ENCODE results near the gene HS2ST1. TPM values are rescaled to one million over a fixed set of nuclear protein-coding genes. Genes with fewer than 3 reads are reported as not detected.
A peak's percentile ranks its signal among the peaks of the same experiment; 100 is the strongest.

HS2ST1 gene
- total RNA-seq, 1 donor from 2014 or later = 13.4 TPM

DNA sequence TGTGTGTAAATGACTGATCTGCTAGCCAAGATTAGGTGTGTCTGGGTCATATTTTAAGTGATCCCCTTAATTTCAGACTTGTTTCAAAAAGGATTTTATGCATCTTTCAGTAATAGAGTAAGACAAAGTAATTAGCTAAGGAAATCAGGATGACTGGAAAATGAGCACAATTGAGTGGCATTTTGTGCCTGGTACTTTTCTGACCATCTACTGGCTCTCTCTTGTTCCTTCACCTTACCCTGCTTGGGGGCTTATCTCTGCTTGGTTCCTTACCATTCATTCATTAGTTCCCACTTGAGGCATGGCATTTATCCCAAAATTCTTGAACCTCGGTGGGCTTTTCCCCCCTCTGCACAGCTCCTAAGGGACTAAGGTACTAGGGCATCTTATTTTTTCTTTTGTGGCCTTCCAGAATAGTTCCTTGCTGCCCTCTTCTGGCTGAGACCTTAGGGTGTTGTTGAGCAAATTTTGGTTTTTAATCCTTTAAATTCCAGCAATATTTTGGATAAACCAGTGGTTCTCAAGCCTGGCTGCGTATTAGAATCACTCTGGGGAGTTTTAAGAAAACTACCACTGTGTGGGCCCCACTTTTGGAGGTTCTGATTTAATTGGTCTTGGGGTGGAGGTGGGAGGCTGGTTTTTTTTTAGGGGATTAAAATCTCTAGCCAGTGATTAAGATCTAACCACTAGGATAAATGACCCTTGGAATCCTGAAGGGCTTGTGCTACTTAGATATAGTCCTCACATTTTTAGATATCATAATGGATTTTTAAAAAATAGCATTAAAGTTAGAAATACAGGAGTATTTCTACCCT is 50.8 kb downstream of the HS2ST1 start:
- DNase-seq (ENCODE audit: low read depth) = no peak
- TF ChIP-seq, protein P1, sequence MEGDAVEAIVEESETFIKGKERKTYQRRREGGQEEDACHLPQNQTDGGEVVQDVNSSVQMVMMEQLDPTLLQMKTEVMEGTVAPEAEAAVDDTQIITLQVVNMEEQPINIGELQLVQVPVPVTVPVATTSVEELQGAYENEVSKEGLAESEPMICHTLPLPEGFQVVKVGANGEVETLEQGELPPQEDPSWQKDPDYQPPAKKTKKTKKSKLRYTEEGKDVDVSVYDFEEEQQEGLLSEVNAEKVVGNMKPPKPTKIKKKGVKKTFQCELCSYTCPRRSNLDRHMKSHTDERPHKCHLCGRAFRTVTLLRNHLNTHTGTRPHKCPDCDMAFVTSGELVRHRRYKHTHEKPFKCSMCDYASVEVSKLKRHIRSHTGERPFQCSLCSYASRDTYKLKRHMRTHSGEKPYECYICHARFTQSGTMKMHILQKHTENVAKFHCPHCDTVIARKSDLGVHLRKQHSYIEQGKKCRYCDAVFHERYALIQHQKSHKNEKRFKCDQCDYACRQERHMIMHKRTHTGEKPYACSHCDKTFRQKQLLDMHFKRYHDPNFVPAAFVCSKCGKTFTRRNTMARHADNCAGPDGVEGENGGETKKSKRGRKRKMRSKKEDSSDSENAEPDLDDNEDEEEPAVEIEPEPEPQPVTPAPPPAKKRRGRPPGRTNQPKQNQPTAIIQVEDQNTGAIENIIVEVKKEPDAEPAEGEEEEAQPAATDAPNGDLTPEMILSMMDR (IDR thresholded peaks at IDR 0.05; ENCODE audit: insufficient read depth, low read length, poor library complexity, severe bottlenecking) = peak; percentile 68
- H3K36me3 ChIP-seq (ENCODE audit: control insufficient read depth, insufficient read depth, low read length) = no peaks in the 10 kb centered on the region
- H3K27me3 ChIP-seq (ENCODE audit: control insufficient read depth, insufficient read depth, low read length) = no peaks in the 10 kb centered on the region
- no peak overlapping the region for H3K4me3 ChIP-seq (ENCODE audit: low read depth, low read length)

DNA sequence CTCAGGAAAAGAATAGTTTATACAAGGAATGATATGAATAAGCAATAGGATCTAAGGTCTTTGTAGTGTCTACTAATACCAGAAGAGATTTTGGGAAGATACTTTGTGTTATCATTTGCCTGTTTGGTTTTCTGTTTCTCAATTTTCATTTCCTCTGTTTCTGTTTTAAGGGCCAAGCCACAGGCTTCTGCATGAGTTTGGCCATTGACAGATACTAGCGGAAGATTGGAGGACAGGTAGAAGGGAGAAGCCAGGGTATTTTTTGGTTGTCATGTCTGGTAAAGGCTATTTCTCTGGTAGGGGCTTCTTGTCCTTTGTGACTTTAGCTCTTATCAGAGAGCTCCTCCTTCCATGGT is 51.4 kb downstream of the HS2ST1 start:
- H3K27me3 ChIP-seq (ENCODE audit: control insufficient read depth, insufficient read depth, low read length) = no peaks in the 10 kb centered on the region
- DNase-seq (ENCODE audit: low read depth) = no peak
- TF ChIP-seq, protein P1 (IDR thresholded peaks at IDR 0.05; ENCODE audit: insufficient read depth, low read length, poor library complexity, severe bottlenecking) = no peak
- no peaks in the 10 kb centered on the region for H3K36me3 ChIP-seq (ENCODE audit: control insufficient read depth, insufficient read depth, low read length)
- no peak overlapping the region for H3K4me3 ChIP-seq (ENCODE audit: low read depth, low read length)

DNA sequence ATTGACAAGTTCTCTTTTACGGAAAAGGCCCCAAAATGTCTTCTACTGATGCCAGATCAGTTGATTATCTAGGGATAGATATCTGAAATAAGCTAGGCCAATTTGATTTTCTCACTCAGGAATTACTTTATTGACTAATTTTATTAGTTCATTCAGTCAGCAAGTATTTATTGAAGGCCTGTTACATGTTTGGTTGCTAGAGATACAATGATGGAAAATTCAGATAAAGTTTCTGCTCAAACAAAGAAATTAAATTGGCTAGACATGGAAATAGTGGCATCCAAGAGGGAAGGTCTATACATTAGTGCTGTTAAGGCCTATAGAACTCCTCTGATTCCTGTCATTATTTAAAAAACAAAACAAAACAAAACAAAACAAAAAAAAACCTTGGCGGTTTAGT is 56.5 kb downstream of the HS2ST1 start:
- Histone ChIP-seq H3K36me3 (ENCODE audit: control insufficient read depth, insufficient read depth, low read length) (no peaks in the 10 kb centered on the region), H3K27me3 (ENCODE audit: control insufficient read depth, insufficient read depth, low read length) (no peaks in the 10 kb centered on the region), H3K4me3 (ENCODE audit: low read depth, low read length) (no peak overlapping the region)
- TF ChIP-seq, protein P1 (IDR thresholded peaks at IDR 0.05; ENCODE audit: insufficient read depth, low read length, poor library complexity, severe bottlenecking) = no peak
- DNase-seq (ENCODE audit: low read depth) = no peak

DNA sequence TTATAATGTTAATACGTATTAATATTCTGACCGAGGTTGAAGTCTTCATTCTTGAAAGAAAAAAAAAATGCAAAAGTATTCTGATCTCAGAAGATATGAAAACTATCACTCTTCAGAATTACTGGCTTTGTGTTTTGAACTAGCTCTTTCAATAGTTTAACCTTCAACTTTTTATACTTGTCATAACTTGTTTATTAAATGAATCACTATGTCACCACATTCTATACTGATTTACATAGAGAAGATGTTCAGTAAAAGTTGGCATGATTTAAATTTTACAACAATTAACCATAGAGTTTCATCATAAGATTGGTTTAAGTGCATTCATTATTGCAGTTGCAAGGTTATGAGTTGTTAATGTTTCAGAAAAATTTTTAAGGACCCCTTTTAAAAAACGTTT is 57.3 kb downstream of the HS2ST1 start:
- Histone ChIP-seq H3K4me3 (ENCODE audit: low read depth, low read length) (no peak overlapping the region), H3K27me3 (ENCODE audit: control insufficient read depth, insufficient read depth, low read length) (no peaks in the 10 kb centered on the region), H3K36me3 (ENCODE audit: control insufficient read depth, insufficient read depth, low read length) (no peaks in the 10 kb centered on the region)
- TF ChIP-seq, protein P1 (IDR thresholded peaks at IDR 0.05; ENCODE audit: insufficient read depth, low read length, poor library complexity, severe bottlenecking) = no peak
- no peak for DNase-seq (ENCODE audit: low read depth)

DNA sequence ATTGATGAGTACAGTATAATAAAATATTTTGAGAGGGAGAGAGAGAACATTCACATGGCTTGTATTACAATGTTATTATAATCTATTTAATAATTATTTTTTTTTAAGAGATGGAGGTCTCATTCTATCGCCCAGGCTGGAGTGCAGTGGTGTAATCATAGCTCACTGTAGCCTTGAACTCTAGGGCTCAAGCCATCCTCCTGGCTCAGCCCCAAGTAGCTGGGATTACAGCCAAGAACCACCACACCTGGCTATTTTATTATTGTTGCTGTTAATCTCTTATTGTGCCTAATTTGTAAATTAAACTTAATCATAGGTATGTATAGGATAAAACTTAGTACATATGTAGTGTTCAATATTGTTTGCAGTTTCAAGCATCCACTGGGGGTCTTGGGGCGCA is 57.8 kb downstream of the HS2ST1 start:
- no peak for DNase-seq (ENCODE audit: low read depth)
- Histone ChIP-seq H3K27me3 (ENCODE audit: control insufficient read depth, insufficient read depth, low read length) (no peaks in the 10 kb centered on the region), H3K4me3 (ENCODE audit: low read depth, low read length) (no peak overlapping the region)

More for the DNA sequence above, 57.8 kb downstream of the HS2ST1 start:
- TF ChIP-seq, protein P1 (IDR thresholded peaks at IDR 0.05; ENCODE audit: insufficient read depth, low read length, poor library complexity, severe bottlenecking) = no peak
- no peaks in the 10 kb centered on the region for H3K36me3 ChIP-seq (ENCODE audit: control insufficient read depth, insufficient read depth, low read length)
